Endodermal cell (in vitro differentiated cells): ENCODE results near the gene PPP1R14C. TPM values are rescaled to one million over a fixed set of nuclear protein-coding genes. Genes with fewer than 3 reads are reported as not detected.

ENCODE experiments used
- DNase-seq: peaks from one replicate; pipeline ENCODE4 v3.0.0-alpha.2; 2017
- H3K27ac ChIP-seq: 2 replicates; pipeline ENCODE4 v1.5.1; 2013; ENCODE audit warnings: mild to moderate bottlenecking, low read depth, low read length, moderate library complexity
- H3K27me3 ChIP-seq: 2 replicates; pipeline ENCODE4 v1.6.1; 2013; ENCODE audit warnings: mild to moderate bottlenecking, low read length, moderate library complexity; ENCODE audit not compliant: insufficient read depth, control insufficient read depth, poor library complexity, severe bottlenecking
- H3K36me3 ChIP-seq: 2 replicates; pipeline ENCODE4 v1.7.0; 2013; ENCODE audit warnings: mild to moderate bottlenecking, low read length, moderate library complexity; ENCODE audit not compliant: control insufficient read depth, insufficient read depth
- H3K4me1 ChIP-seq: one replicate; pipeline ENCODE4 v1.7.0; 2013; ENCODE audit warnings: low read length; ENCODE audit not compliant: control insufficient read depth, insufficient read depth
- H3K4me3 ChIP-seq: 2 replicates; pipeline ENCODE4 v1.5.1; 2013; ENCODE audit warnings: mild to moderate bottlenecking, low read length, moderate library complexity
- H3K9ac ChIP-seq: 2 replicates; pipeline ENCODE4 v1.6.1; 2013; ENCODE audit warnings: mild to moderate bottlenecking, low read length, moderate library complexity; ENCODE audit not compliant: poor library complexity, severe bottlenecking; ENCODE audit errors: extremely low read depth
- H3K9me3 ChIP-seq: 2 replicates; pipeline ENCODE4 v1.6.1; 2013; ENCODE audit warnings: mild to moderate bottlenecking, low read length, moderate library complexity; ENCODE audit not compliant: control insufficient read depth
- H3K27ac Mint-ChIP-seq: 2 replicates; pipeline ENCODE4 v1.8.0; 2020; ENCODE audit warnings: mixed read lengths
- H3K27me3 Mint-ChIP-seq: 2 replicates; pipeline ENCODE4 v1.8.0; 2021; ENCODE audit warnings: mild to moderate bottlenecking, mixed read lengths; ENCODE audit not compliant: insufficient read depth
- H3K36me3 Mint-ChIP-seq: 2 replicates; pipeline ENCODE4 v1.8.0; 2020; ENCODE audit warnings: low read depth, mixed read lengths
- H3K4me1 Mint-ChIP-seq: 2 replicates; pipeline ENCODE4 v1.8.0; 2020; ENCODE audit warnings: mixed read lengths
- H3K4me3 Mint-ChIP-seq: 2 replicates; pipeline ENCODE4 v1.8.0; 2020; ENCODE audit warnings: mild to moderate bottlenecking, moderate library complexity, mixed read lengths
- H3K9me3 Mint-ChIP-seq: 2 replicates; pipeline ENCODE4 v1.8.0; 2020; ENCODE audit warnings: mild to moderate bottlenecking, mixed read lengths
- WGBS, 2 experiments: methylation state at CpG; one replicate each; pipeline versions ENCODE4 v1.1.5 to v1.1.7; 2013; ENCODE audit warnings: missing lambda C conversion rate in 2 of 2, mixed read lengths in 1 of 2; ENCODE audit not compliant: insufficient coverage in 1 of 2, insufficient read length in 1 of 2; 5-methylcytosine and 5-hydroxymethylcytosine counted together
- total RNA-seq, 2 donors: library from RNA; stranded (reverse); fragmentation: NEBNext Ultra II Directional in 1 of 2; extraction: Animal tissue kit (Norgen Biotek cat#: 25700) in 1 of 2; gene quantifications; 2 replicates in 1 of 2; 3 replicates in 1 of 2; pipeline ENCODE4 v1.2.1, GENCODE V29; 2021
- TF ChIP-seq, protein P1 (sequence below): fragments of 200-600 bp; sonication (generic); conservative IDR thresholded peaks from 2 replicates; pipeline ENCODE4 v1.5.0; 2021; ENCODE audit warnings: antibody characterized with exemption, mild to moderate bottlenecking

Gene PPP1R14C
- total RNA-seq, 2 donors from 2014 or later = 0.20 to 0.29 TPM

DNA sequence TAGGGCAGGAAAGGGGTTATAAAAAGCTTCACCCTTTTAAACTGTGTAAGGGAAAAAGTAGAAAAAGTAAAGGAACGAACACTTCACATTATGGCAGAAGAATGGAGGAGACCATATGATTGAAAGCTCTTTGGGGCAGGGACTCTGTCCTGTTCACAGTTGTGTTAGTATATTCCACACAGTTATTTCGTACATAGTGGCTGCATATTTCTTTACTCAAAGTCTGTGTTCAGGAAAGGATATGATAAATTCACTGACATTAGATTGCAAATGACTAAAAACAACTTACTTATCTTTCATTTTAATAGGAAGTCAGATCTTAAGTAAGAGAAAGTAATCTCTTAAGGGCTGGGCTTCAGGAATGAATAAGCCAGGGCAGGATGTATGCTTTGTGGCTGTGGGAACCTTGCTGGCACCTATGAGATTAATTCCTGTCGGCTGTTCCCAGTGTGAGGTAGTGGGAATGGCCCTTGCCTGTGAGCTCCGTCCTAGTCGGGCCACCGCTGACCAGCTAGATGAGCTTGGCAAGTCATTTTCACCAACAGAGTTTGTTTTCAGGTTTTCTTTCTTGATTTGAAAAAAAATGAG lies 11.2 kb downstream of the PPP1R14C start:
- no peak overlapping the region for H3K27ac ChIP-seq
- no peaks in the 10 kb centered on the region for H3K4me1 ChIP-seq
- peaks cover 36% of the 10 kb centered on the region for H3K27me3 Mint-ChIP-seq
- H3K36me3 ChIP-seq = no peaks in the 10 kb centered on the region
- no peak overlapping the region for H3K4me3 ChIP-seq
- H3K4me1 Mint-ChIP-seq = peaks cover 15% of the 10 kb centered on the region
- H3K27ac Mint-ChIP-seq = no peak overlapping the region
- WGBS, 2 experiments = 91 to 92% methylated on average over 4 to 6 of the region's 6 CpGs
- no peak overlapping the region for H3K4me3 Mint-ChIP-seq
- H3K27me3 ChIP-seq = peaks cover 23% of the 10 kb centered on the region
- H3K9me3 ChIP-seq = no peaks in the 10 kb centered on the region
- no peak for DNase-seq
- TF ChIP-seq, protein P1, sequence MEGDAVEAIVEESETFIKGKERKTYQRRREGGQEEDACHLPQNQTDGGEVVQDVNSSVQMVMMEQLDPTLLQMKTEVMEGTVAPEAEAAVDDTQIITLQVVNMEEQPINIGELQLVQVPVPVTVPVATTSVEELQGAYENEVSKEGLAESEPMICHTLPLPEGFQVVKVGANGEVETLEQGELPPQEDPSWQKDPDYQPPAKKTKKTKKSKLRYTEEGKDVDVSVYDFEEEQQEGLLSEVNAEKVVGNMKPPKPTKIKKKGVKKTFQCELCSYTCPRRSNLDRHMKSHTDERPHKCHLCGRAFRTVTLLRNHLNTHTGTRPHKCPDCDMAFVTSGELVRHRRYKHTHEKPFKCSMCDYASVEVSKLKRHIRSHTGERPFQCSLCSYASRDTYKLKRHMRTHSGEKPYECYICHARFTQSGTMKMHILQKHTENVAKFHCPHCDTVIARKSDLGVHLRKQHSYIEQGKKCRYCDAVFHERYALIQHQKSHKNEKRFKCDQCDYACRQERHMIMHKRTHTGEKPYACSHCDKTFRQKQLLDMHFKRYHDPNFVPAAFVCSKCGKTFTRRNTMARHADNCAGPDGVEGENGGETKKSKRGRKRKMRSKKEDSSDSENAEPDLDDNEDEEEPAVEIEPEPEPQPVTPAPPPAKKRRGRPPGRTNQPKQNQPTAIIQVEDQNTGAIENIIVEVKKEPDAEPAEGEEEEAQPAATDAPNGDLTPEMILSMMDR = no peak
- no peak overlapping the region for H3K9ac ChIP-seq
- H3K36me3 Mint-ChIP-seq = no peaks in the 10 kb centered on the region
- H3K9me3 Mint-ChIP-seq = no peaks in the 10 kb centered on the region

DNA sequence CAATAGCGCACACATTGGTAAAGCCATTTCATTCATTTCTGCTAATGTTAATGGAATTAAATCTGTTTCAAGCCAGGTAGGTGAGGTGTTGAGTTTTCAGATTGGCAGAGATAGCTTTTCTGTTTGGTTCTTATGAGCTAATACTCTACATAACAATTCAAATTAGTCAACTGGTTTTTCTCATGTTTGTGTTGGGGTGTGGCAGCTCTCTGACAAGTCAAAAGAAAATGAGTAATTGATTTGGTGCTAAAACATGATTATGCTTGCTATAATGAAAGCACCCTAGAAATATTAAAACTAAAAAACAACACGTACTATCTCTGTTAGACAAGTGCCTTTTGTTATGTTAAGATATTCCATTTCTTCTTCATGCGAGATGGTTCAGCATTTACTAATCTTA lies 13.6 kb downstream of the PPP1R14C start:
- WGBS, 2 experiments = 100% methylated on average over 1 to 3 of the region's 3 CpGs
- TF ChIP-seq, protein P1 = no peak
- no peaks in the 10 kb centered on the region for H3K4me1 ChIP-seq
- H3K4me1 Mint-ChIP-seq = no peaks in the 10 kb centered on the region
- H3K4me3 ChIP-seq = no peak overlapping the region
- H3K9me3 ChIP-seq = no peaks in the 10 kb centered on the region
- no peaks in the 10 kb centered on the region for H3K36me3 Mint-ChIP-seq
- no peaks in the 10 kb centered on the region for H3K36me3 ChIP-seq
- no peak overlapping the region for H3K4me3 Mint-ChIP-seq
- no peak overlapping the region for H3K9ac ChIP-seq
- no peak overlapping the region for H3K27ac Mint-ChIP-seq
- H3K27ac ChIP-seq = no peak overlapping the region
- H3K27me3 Mint-ChIP-seq = peaks cover 26% of the 10 kb centered on the region
- peaks cover 7% of the 10 kb centered on the region for H3K27me3 ChIP-seq
- no peaks in the 10 kb centered on the region for H3K9me3 Mint-ChIP-seq
- DNase-seq = no peak

DNA sequence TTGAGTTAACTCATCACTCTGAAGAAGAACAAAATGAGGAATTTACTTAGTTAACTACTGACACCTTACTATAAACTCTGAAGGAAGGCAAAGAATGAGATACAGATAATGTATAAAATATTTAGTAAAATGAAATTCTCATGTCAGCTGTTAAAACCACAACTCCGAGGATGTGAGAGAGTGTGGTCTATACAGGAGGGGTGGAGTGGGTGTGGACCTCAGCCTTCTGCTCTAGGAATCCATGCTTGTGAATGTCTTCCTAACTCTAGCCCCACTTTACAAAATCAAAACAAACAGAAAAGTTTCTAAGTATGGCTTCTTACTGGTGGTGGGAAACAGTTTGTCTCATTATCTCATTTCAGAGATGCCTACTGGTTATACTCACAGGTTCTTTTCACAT lies 14.2 kb downstream of the PPP1R14C start:
- H3K27ac ChIP-seq = no peak overlapping the region
- TF ChIP-seq, protein P1 = no peak
- Mint-ChIP-seq H3K9me3 (no peaks in the 10 kb centered on the region), H3K36me3 (no peaks in the 10 kb centered on the region), H3K4me1 (no peaks in the 10 kb centered on the region), H3K27ac (no peak overlapping the region), H3K27me3 (peaks cover 23% of the 10 kb centered on the region), H3K4me3 (no peak overlapping the region)
- no peak overlapping the region for H3K9ac ChIP-seq
- no peak overlapping the region for H3K4me3 ChIP-seq
- H3K36me3 ChIP-seq = no peaks in the 10 kb centered on the region
- 88% methylated on average over 1 of the region's 1 CpG; no CpG with 5 or more reads in 1 of the 2 experiments for WGBS, 2 experiments
- H3K27me3 ChIP-seq = peaks cover 7% of the 10 kb centered on the region
- no peaks in the 10 kb centered on the region for H3K4me1 ChIP-seq
- no peaks in the 10 kb centered on the region for H3K9me3 ChIP-seq
- no peak for DNase-seq
